Loucy (cell line): ENCODE results near the gene ACP3.
"Not testable (repeated sequence)": the region's sequence is repeated elsewhere in the genome, so short reads cannot be mapped to it uniquely, and the experiment has no call there.

Experiments
- CTCF ChIP-seq: fragments of 200-600 bp; sonication (generic); conservative IDR thresholded peaks from 2 replicates; pipeline ENCODE4 v1.5.1; 2014; ENCODE audit warnings: mild to moderate bottlenecking, antibody characterized with exemption, low read length
- EZH2phosphoT487 ChIP-seq: fragments of 200-600 bp; IDR thresholded peaks from 2 replicates; pipeline ENCODE4 v1.6.1; 2018; ENCODE audit warnings: antibody characterized with exemption, mild to moderate bottlenecking, moderate library complexity, borderline replicate concordance

- TF ChIP-seq CTCF, EZH2phosphoT487: not testable (repeated sequence)
These were observed 75.5 kb downstream of the ACP3 start for GRCh38 chr3:132392675-132393074.
